K562 (cell line): Measurements from ENCODE around the gene UBXN10. TPM values are rescaled to one million over a fixed set of nuclear protein-coding genes. Genes with fewer than 3 reads are reported as not detected.

Experiments used
- CHD4 ChIP-seq: fragments of 200-600 bp; sonication (generic); IDR thresholded peaks from 3 replicates; pipeline ENCODE4 v1.6.1; 2012; ENCODE audit warnings: low read depth, mild to moderate bottlenecking, mixed read lengths, low read length, inconsistent platforms; ENCODE audit not compliant: insufficient read depth, insufficient replicate concordance, poor library complexity, severe bottlenecking
- ELF4 ChIP-seq: fragments of 450-650 bp; formaldehyde crosslinking; IDR thresholded peaks from 2 replicates; pipeline ENCODE4 v1.4.0; 2022; ENCODE audit warnings: missing genetic modification characterization
- FOXO4 ChIP-seq: fragments of 450-650 bp; formaldehyde crosslinking; IDR thresholded peaks from 2 replicates; pipeline ENCODE4 v1.4.0; 2020; ENCODE audit warnings: mild to moderate bottlenecking, moderate library complexity
- HDAC1 ChIP-seq, 2 experiments: fragments of 450-650 bp; IDR thresholded peaks; 2 replicates each; pipeline ENCODE4 v1.6.1; 2016 to 2017; ENCODE audit warnings: inconsistent platforms in 1 of 2, mild to moderate bottlenecking in 1 of 2, moderate library complexity in 1 of 2
- HDAC6 ChIP-seq: IDR thresholded peaks from 2 replicates; pipeline ENCODE4 v1.6.1; 2012; ENCODE audit warnings: low read depth, mild to moderate bottlenecking, control low read depth, inconsistent platforms, low read length, moderate library complexity
- HMG20B ChIP-seq: fragments of 250-450 bp; sonication (Bioruptor Pico); IDR thresholded peaks from 2 replicates; pipeline ENCODE4 v1.5.0; 2021; ENCODE audit warnings: mild to moderate bottlenecking
- JUND ChIP-seq, 2 experiments: IDR thresholded peaks; 2 replicates in 1 of 2; 3 replicates in 1 of 2; pipeline ENCODE4 v1.6.1; 2011; ENCODE audit warnings: borderline replicate concordance in 2 of 2, low read depth in 2 of 2, low read length in 2 of 2, improper control_type of control experiment in 1 of 2, missing biosample characterization in 1 of 2, missing genetic modification characterization in 1 of 2, missing genetic modification reagents in 1 of 2
- KDM1A ChIP-seq, 2 experiments: fragments of 450-650 bp; IDR thresholded peaks; 2 replicates each; pipeline ENCODE4 v1.6.1; 2016; ENCODE audit warnings: mild to moderate bottlenecking in 2 of 2
- MNT ChIP-seq, 2 experiments: fragments of 450-650 bp; conservative IDR thresholded peaks; 2 replicates each; pipeline ENCODE4 v1.6.1; 2017; ENCODE audit warnings: mild to moderate bottlenecking in 2 of 2, moderate library complexity in 2 of 2
- NFIC ChIP-seq: fragments of 450-650 bp; IDR thresholded peaks from 2 replicates; pipeline ENCODE4 v1.6.1; 2017; ENCODE audit warnings: mild to moderate bottlenecking, inconsistent platforms
- SNIP1 ChIP-seq: fragments of 450-650 bp; IDR thresholded peaks from 2 replicates; pipeline ENCODE4 v1.7.1; 2017; ENCODE audit warnings: low read depth, mild to moderate bottlenecking
- THRA ChIP-seq: fragments of 450-650 bp; IDR thresholded peaks from 2 replicates; pipeline ENCODE4 v1.6.1; 2017; ENCODE audit warnings: mild to moderate bottlenecking, moderate library complexity
- TOE1 ChIP-seq, 2 experiments: fragments of 450-650 bp in 1 of 2; sonication (generic) in 1 of 2; formaldehyde crosslinking in 1 of 2; IDR thresholded peaks; 2 replicates each; pipeline versions ENCODE4 v1.7.1 to v1.8.0; 2016 to 2022; ENCODE audit warnings: borderline replicate concordance in 2 of 2, mild to moderate bottlenecking in 2 of 2, antibody characterized with exemption in 1 of 2, inconsistent platforms in 1 of 2, low read depth in 1 of 2, missing genetic modification reagents in 1 of 2, moderate library complexity in 1 of 2
- ZBTB1 ChIP-seq: sonication (generic); formaldehyde crosslinking; IDR thresholded peaks from 2 replicates; pipeline ENCODE4 v1.8.1; 2023; ENCODE audit warnings: missing genetic modification reagents, low read depth, mild to moderate bottlenecking, borderline replicate concordance
- ZNF644 ChIP-seq: fragments of 200-800 bp; sonication (Bioruptor generic); IDR thresholded peaks from 2 replicates; pipeline ENCODE4 v1.6.1; 2016; ENCODE audit warnings: low read depth, missing genetic modification characterization, missing compliant biosample characterization
- polyA plus RNA-seq, 8 experiments: library from polyadenylated mRNA; depleted of rRNA in 4 of 8; stranded (reverse) in 5 of 8; unstranded in 3 of 8; fragments of >200 nt; fragmentation: Nextera tagmentation in 2 of 8; fragmentation: Illumina TruSeq in 1 of 8; extraction: Ambion mirVana in 2 of 8; extraction: Trizol in 1 of 8; gene quantifications; 2 replicates each; pipeline versions ENCODE4 v1.2.1 to v1.2.3, GENCODE V29; 2011 to 2014; ENCODE audit warnings: inconsistent platforms in 1 of 8, missing spikeins in 1 of 8
- total RNA-seq, 7 experiments: library from RNA; depleted of rRNA in 6 of 7; stranded (reverse); fragments of >200 nt in 6 of 7; fragmentation: Illumina TruSeq in 2 of 7; extraction: Trizol in 2 of 7; gene quantifications; 2 replicates each; pipeline versions ENCODE4 v1.2.1 to v1.2.3, GENCODE V29; 2011 to 2021; ENCODE audit warnings: low replicate concordance in 1 of 7
- TF ChIP-seq, protein P1 (sequence below): sonication (generic); formaldehyde crosslinking; IDR thresholded peaks from 2 replicates; pipeline ENCODE4 v1.5.0; 2020; ENCODE audit warnings: missing genetic modification reagents

The UBXN10 gene
- total and polyA plus RNA-seq, 9 of the 15 experiments (the other 6 are each of a cell fraction or from before 2014, with no cell fraction given): 10.7 to 17.7 (median 13.6) TPM

DNA sequence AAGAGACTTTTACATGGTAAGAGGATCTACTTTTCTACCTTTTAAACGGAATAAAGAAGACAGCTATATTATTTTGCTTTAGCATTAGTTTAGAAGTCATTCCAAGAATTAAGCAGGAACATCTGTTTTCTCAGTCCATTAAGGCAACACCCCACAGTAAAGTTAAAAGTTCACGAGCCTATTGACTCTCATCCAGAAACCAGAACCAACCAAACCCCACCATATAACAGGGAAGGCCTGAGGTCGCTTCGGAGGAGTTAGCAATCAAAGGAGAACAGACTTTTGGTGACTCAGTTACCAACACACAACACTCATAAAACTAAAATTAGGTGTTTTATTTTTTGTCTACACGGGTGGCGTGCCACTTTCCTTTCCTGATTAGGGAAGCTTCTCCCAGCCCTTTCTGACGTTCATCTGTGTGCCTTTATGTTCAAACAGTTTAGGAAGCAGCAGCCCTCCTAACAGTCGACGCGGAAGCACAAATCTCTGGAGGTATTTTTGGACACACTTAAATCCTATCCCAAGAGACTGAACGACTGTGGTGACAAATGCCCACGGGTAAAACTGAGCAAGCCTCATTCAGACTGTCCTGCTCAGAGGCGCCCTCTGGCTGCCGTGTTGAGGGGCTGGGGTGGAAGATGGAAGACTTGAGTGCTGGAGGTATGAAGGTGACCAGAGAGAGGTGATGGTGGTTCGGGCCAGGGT lies 9.0 kb downstream of the UBXN10 start (continued):
- no peak for TF ChIP-seq ELF4 (CRISPR knock-in tag)
- TF ChIP-seq HMG20B (CRISPR knock-in tag): no peak
- TF ChIP-seq FOXO4 (CRISPR knock-in tag): no peak
- TF ChIP-seq ZBTB1 (CRISPR knock-in tag): no peak
- no peak for TF ChIP-seq THRA
- TF ChIP-seq HDAC1 (IDR thresholded peaks at IDR 0.05): no peak
- TF ChIP-seq HDAC6: no peak
- no peak for TF ChIP-seq SNIP1
- no peak for TF ChIP-seq CHD4
- TF ChIP-seq JUND (IDR thresholded peaks at IDR 0.05; ENCODE audit: borderline replicate concordance, low read depth, low read length): 0 out of 2 replicates have a peak, but pooled peaks have one; percentile 35
- peak; percentile 51; the same call in 1 of the 3 replicates for TF ChIP-seq JUND (tag; IDR thresholded peaks at IDR 0.05; ENCODE audit: borderline replicate concordance, low read depth, low read length)
- TF ChIP-seq ZNF644 (tag): 0 out of 2 replicates have a peak, but pooled peaks have one; percentile 21
- TF ChIP-seq TOE1 (IDR thresholded peaks at IDR 0.05; ENCODE audit: borderline replicate concordance): 0 out of 2 replicates have a peak, but pooled peaks have one; percentile 32
- no peak for TF ChIP-seq TOE1 (CRISPR knock-in tag; IDR thresholded peaks at IDR 0.05; ENCODE audit: borderline replicate concordance, low read depth)
- TF ChIP-seq MNT (conservative IDR thresholded peaks at IDR 0.05): 0 out of 4 replicates have a peak, but pooled peaks of 1 of the 2 experiments have one; percentile 17
- TF ChIP-seq, protein P1, sequence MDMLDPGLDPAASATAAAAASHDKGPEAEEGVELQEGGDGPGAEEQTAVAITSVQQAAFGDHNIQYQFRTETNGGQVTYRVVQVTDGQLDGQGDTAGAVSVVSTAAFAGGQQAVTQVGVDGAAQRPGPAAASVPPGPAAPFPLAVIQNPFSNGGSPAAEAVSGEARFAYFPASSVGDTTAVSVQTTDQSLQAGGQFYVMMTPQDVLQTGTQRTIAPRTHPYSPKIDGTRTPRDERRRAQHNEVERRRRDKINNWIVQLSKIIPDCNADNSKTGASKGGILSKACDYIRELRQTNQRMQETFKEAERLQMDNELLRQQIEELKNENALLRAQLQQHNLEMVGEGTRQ (CRISPR knock-in tag): no peak
- 0 out of 4 replicates have a peak, but pooled peaks of 1 of the 2 experiments have one; percentile 19 for TF ChIP-seq KDM1A (IDR thresholded peaks at IDR 0.05)
- no peak for TF ChIP-seq NFIC
